Activated gamma-delta T cell treated with anti-CD3 and anti-CD28 coated beads, Interleukin-2, amount 50 U/mL, for 16 hours (primary cell): ENCODE data around the gene UPK3B.
"Not testable (repeated sequence)": the region's sequence is repeated elsewhere in the genome, so short reads cannot be mapped to it uniquely, and the experiment has no call there.

Experiments used
- DNase-seq: peaks from one replicate; pipeline ENCODE4 v3.0.0-alpha.2; 2020; ENCODE audit warnings: low read depth

UPK3B gene

GRCh38 chr7:76492139-76492538 is 18.2 kb upstream of the UPK3B start:
- DNase-seq, result not testable (repeated sequence)

GRCh38 chr7:76495717-76496116 is 14.6 kb upstream of the UPK3B start:
- DNase-seq, result not testable (repeated sequence)

GRCh38 chr7:76497918-76498582 is 12.3 kb upstream of the UPK3B start:
- DNase-seq, result not testable (repeated sequence)

- not testable (repeated sequence) for DNase-seq
Observed at GRCh38 chr7:76498583-76499200, 11.7 kb upstream of the UPK3B start.

- DNase-seq, result not testable (repeated sequence)
Observed at GRCh38 chr7:76499201-76499923, 11.0 kb upstream of the UPK3B start.

- not testable (repeated sequence) for DNase-seq
Observed at GRCh38 chr7:76499924-76500241, 10.5 kb upstream of the UPK3B start.

GRCh38 chr7:76502224-76502623 is 8.1 kb upstream of the UPK3B start:
- not testable (repeated sequence) for DNase-seq

- DNase-seq, result not testable (repeated sequence)
Observed at GRCh38 chr7:76502836-76503235, 7.5 kb upstream of the UPK3B start.

- DNase-seq, result not testable (repeated sequence)
Observed at GRCh38 chr7:76503244-76503643, 7.1 kb upstream of the UPK3B start.

- not testable (repeated sequence) for DNase-seq
Observed at GRCh38 chr7:76504351-76505167, 5.8 kb upstream of the UPK3B start.

GRCh38 chr7:76505168-76506080 is 4.9 kb upstream of the UPK3B start:
- DNase-seq, result no peak

GRCh38 chr7:76506081-76506440 is 4.3 kb upstream of the UPK3B start:
- DNase-seq, result no peak

GRCh38 chr7:76506643-76507042 is 3.7 kb upstream of the UPK3B start:
- DNase-seq, result not testable (repeated sequence)

- no peak for DNase-seq
Observed at GRCh38 chr7:76507723-76508406, 2.5 kb upstream of the UPK3B start.

- DNase-seq, result not testable (repeated sequence)
Observed at GRCh38 chr7:76511200-76511910, 1.0 kb downstream of the UPK3B start.

GRCh38 chr7:76511911-76512885 is 1.8 kb downstream of the UPK3B start:
- not testable (repeated sequence) for DNase-seq

- no peak for DNase-seq
Observed at GRCh38 chr7:76512941-76513816, 2.8 kb downstream of the UPK3B start.
